Right lung (tissue), 5 donors: ENCODE results near the gene PTCH1. TPM values are rescaled to one million over a fixed set of nuclear protein-coding genes. Genes with fewer than 3 reads are reported as not detected.

Experiments used
- DNase-seq, 2 donors: peaks; one replicate each; pipeline ENCODE4 v3.0.0-alpha.2; 2013
- polyA plus RNA-seq, 5 donors: library from polyadenylated mRNA; unstranded; fragments of 120-200 nt; gene quantifications; one replicate each; pipeline versions ENCODE4 v1.2.1 to v1.2.3, GENCODE V29; 2013; ENCODE audit warnings: inconsistent platforms in 1 of 5, low replicate concordance in 1 of 5; ENCODE audit not compliant: insufficient read length in 5 of 5, insufficient read depth in 1 of 5

Gene PTCH1
- polyA plus RNA-seq, 5 donors, result 65.5 to 101 (median 76.8) TPM

GRCh38 chr9:95514342-95514741 lies 2.4 kb downstream of the PTCH1 start:
- DNase-seq, result no peak

GRCh38 chr9:95513711-95514110 lies 3.1 kb downstream of the PTCH1 start:
- no peak for DNase-seq

- DNase-seq, result peak in 1 of 2 donors; percentile 56
These were observed 4.1 kb downstream of the PTCH1 start for GRCh38 chr9:95512709-95513095.

GRCh38 chr9:95511952-95512708 lies 4.6 kb downstream of the PTCH1 start:
- peak in 1 of 2 donors; percentile 52 for DNase-seq

GRCh38 chr9:95511616-95511931 lies 5.2 kb downstream of the PTCH1 start:
- DNase-seq, result no peak

- DNase-seq, result peak; percentile 96
These were observed 5.8 kb downstream of the PTCH1 start for GRCh38 chr9:95510709-95511615.

- peak in 1 of 2 donors; percentile 57 for DNase-seq
These were observed 6.7 kb downstream of the PTCH1 start for GRCh38 chr9:95509851-95510708.

- peak; percentile 94 to 96 for DNase-seq
These were observed 7.6 kb downstream of the PTCH1 start for GRCh38 chr9:95508968-95509850.

GRCh38 chr9:95508242-95508967 lies 8.4 kb downstream of the PTCH1 start:
- no peak for DNase-seq

- DNase-seq, result peak; percentile 72 to 75
These were observed 9.1 kb downstream of the PTCH1 start for GRCh38 chr9:95507464-95508241.

GRCh38 chr9:95506678-95507463 lies 9.9 kb downstream of the PTCH1 start:
- DNase-seq, result peak in 1 of 2 donors; percentile 43

GRCh38 chr9:95506428-95506677 lies 10.4 kb downstream of the PTCH1 start:
- DNase-seq, result peak in 1 of 2 donors; percentile 53

GRCh38 chr9:95505717-95506427 lies 10.9 kb downstream of the PTCH1 start:
- DNase-seq, result peak; percentile 81 to 82

- no peak for DNase-seq
These were observed 11.6 kb downstream of the PTCH1 start for GRCh38 chr9:95505072-95505716.

- DNase-seq, result peak in 1 of 2 donors; percentile 63
These were observed 12.5 kb downstream of the PTCH1 start for GRCh38 chr9:95504053-95504963.

GRCh38 chr9:95503369-95503768 lies 13.4 kb downstream of the PTCH1 start:
- DNase-seq, result no peak
